Activated CD4-positive, CD25-positive, alpha-beta regulatory T cell treated with anti-CD3 and anti-CD28 coated beads, Interleukin-2, amount 50 U/mL, for 24 hours (primary cell): ENCODE results near the gene CYGB.

ENCODE experiments used
- ATAC-seq, 2 donors: fragments of 150-1000 bp; cut with Tn5 transposase; one replicate each; pipeline ENCODE4 v1.10.0; 2021; ENCODE audit warnings: mild to moderate bottlenecking in 1 of 2, moderate library complexity in 1 of 2

CYGB gene

GRCh38 chr17:76537578-76538280, at the start of gene CYGB:
TSS of gene CYGB (minus strand) at chr17:76537709. CDS start at chr17:76537542, 167 bp downstream.
- peak; percentile 22 to 31 for ATAC-seq

- ATAC-seq: no peak
Measured at GRCh38 chr17:76586741-76587487, 49.4 kb upstream of the CYGB start.

- peak; percentile 59 to 67 for ATAC-seq
Measured at GRCh38 chr17:76585649-76586593, 48.4 kb upstream of the CYGB start, which contains the start of gene ST6GALNAC2. TSS of gene ST6GALNAC2 (minus strand) at chr17:76585860. CDS start at chr17:76585808, 52 bp downstream.

GRCh38 chr17:76585033-76585648, 47.6 kb upstream of the CYGB start:
- ATAC-seq: peak in 1 of 2 donors; percentile 9

GRCh38 chr17:76584427-76585032, 47.0 kb upstream of the CYGB start:
- ATAC-seq: no peak

GRCh38 chr17:76582660-76583059, 45.2 kb upstream of the CYGB start:
- ATAC-seq: no peak

GRCh38 chr17:76581515-76581914, 44.0 kb upstream of the CYGB start:
- ATAC-seq: no peak

GRCh38 chr17:76579281-76579680, 41.8 kb upstream of the CYGB start:
- no peak for ATAC-seq

- no peak for ATAC-seq
Measured at GRCh38 chr17:76578376-76578775, 40.9 kb upstream of the CYGB start.

- ATAC-seq: no peak
Measured at GRCh38 chr17:76577876-76578275, 40.4 kb upstream of the CYGB start.

GRCh38 chr17:76576189-76576588, 38.7 kb upstream of the CYGB start:
- no peak for ATAC-seq

- no peak for ATAC-seq
Measured at GRCh38 chr17:76575570-76575969, 38.1 kb upstream of the CYGB start.

GRCh38 chr17:76574166-76574565, 36.7 kb upstream of the CYGB start:
- ATAC-seq: no peak

GRCh38 chr17:76573096-76573495, 35.6 kb upstream of the CYGB start:
- ATAC-seq: no peak

- no peak for ATAC-seq
Measured at GRCh38 chr17:76572201-76572910, 34.8 kb upstream of the CYGB start.

- no peak for ATAC-seq
Measured at GRCh38 chr17:76570877-76571471, 33.5 kb upstream of the CYGB start.

- ATAC-seq: no peak
Measured at GRCh38 chr17:76570457-76570856, 32.9 kb upstream of the CYGB start.

GRCh38 chr17:76569607-76570279, 32.2 kb upstream of the CYGB start:
- ATAC-seq: no peak

- ATAC-seq: no peak
Measured at GRCh38 chr17:76568811-76569221, 31.3 kb upstream of the CYGB start.
